Measurements from ENCODE around the gene APP. TPM values are rescaled to one million over a fixed set of nuclear protein-coding genes. Genes with fewer than 3 reads are reported as not detected.
A peak's percentile ranks its signal among the peaks of the same experiment; 100 is the strongest.

The APP gene
- total RNA-seq, 3 donors from 2014 or later = 270 to 546 (median 383) TPM

GRCh38 chr21:26147535-26147934 is 23.0 kb downstream of the APP start:
- Histone ChIP-seq H3K27ac (peak overlapping the region in 1 of 2 donors; percentile 59), H3K4me1 (peaks cover 0 to 10% of the 10 kb centered on the region in 2 donors), H3K4me3 (no peak overlapping the region), H3K36me3 (no peaks in the 10 kb centered on the region), H3K27me3 (no peaks in the 10 kb centered on the region), H3K9me3 (no peaks in the 10 kb centered on the region)
- DNase-seq (ENCODE audit: low spot score in 2 of 2) = no peak
- no peak for TF ChIP-seq CTCF (IDR thresholded peaks at IDR 0.05)
- no peak for TF ChIP-seq POLR2AphosphoS5 (IDR thresholded peaks at IDR 0.05)
- no peak for TF ChIP-seq POLR2A (IDR thresholded peaks at IDR 0.05)
- intact Hi-C loops (cut with DNase I; ENCODE audit: low total_unique reads) = no loop called here

- Histone ChIP-seq H3K27ac (no peak overlapping the region), H3K9me3 (no peaks in the 10 kb centered on the region), H3K4me1 (peaks cover 0 to 10% of the 10 kb centered on the region in 2 donors), H3K4me3 (no peak overlapping the region), H3K36me3 (no peaks in the 10 kb centered on the region), H3K27me3 (no peaks in the 10 kb centered on the region)
- DNase-seq (ENCODE audit: low spot score in 2 of 2) = no peak
- intact Hi-C loops (cut with DNase I; ENCODE audit: low total_unique reads) = no loop called here
- TF ChIP-seq POLR2AphosphoS5 (IDR thresholded peaks at IDR 0.05) (no peak), CTCF (IDR thresholded peaks at IDR 0.05) (no peak), POLR2A (IDR thresholded peaks at IDR 0.05) (no peak)
Observed at GRCh38 chr21:26146681-26147080, 23.9 kb downstream of the APP start.

GRCh38 chr21:26144031-26144430 is 26.5 kb downstream of the APP start:
- Histone ChIP-seq H3K4me3 (no peak overlapping the region), H3K27me3 (no peaks in the 10 kb centered on the region), H3K36me3 (no peaks in the 10 kb centered on the region), H3K27ac (peak overlapping the region in 1 of 2 donors; percentile 14), H3K4me1 (peaks cover 0 to 10% of the 10 kb centered on the region in 2 donors), H3K9me3 (no peaks in the 10 kb centered on the region)
- DNase-seq (ENCODE audit: low spot score in 2 of 2) = no peak
- intact Hi-C loops (cut with DNase I; ENCODE audit: low total_unique reads) = no loop called here
- TF ChIP-seq POLR2AphosphoS5 (IDR thresholded peaks at IDR 0.05) (no peak), CTCF (IDR thresholded peaks at IDR 0.05) (no peak), POLR2A (IDR thresholded peaks at IDR 0.05) (no peak)

GRCh38 chr21:26142363-26142762 is 28.2 kb downstream of the APP start:
- H3K36me3 ChIP-seq = no peaks in the 10 kb centered on the region
- no peaks in the 10 kb centered on the region for H3K27me3 ChIP-seq
- TF ChIP-seq POLR2AphosphoS5 (IDR thresholded peaks at IDR 0.05) = no peak
- TF ChIP-seq CTCF (IDR thresholded peaks at IDR 0.05) = no peak
- TF ChIP-seq POLR2A (IDR thresholded peaks at IDR 0.05) = no peak
- DNase-seq (ENCODE audit: low spot score in 2 of 2) = no peak
- H3K27ac ChIP-seq = no peak overlapping the region
- H3K9me3 ChIP-seq = no peaks in the 10 kb centered on the region
- H3K4me3 ChIP-seq = no peak overlapping the region
- intact Hi-C loops (cut with DNase I; ENCODE audit: low total_unique reads) = no loop called here
- no peaks in the 10 kb centered on the region for H3K4me1 ChIP-seq

GRCh38 chr21:26140926-26141325 is 29.6 kb downstream of the APP start:
- TF ChIP-seq POLR2AphosphoS5 (IDR thresholded peaks at IDR 0.05) (no peak), POLR2A (IDR thresholded peaks at IDR 0.05) (no peak), CTCF (IDR thresholded peaks at IDR 0.05) (no peak)
- H3K27ac ChIP-seq = peak overlapping the region; percentile 43 to 70
- no peak for DNase-seq (ENCODE audit: low spot score in 2 of 2)
- no peaks in the 10 kb centered on the region for H3K36me3 ChIP-seq
- intact Hi-C loops (cut with DNase I; ENCODE audit: low total_unique reads) = no loop called here
- H3K4me3 ChIP-seq = no peak overlapping the region
- no peaks in the 10 kb centered on the region for H3K27me3 ChIP-seq
- H3K9me3 ChIP-seq = no peaks in the 10 kb centered on the region
- no peaks in the 10 kb centered on the region for H3K4me1 ChIP-seq

Data from breast epithelium (tissue), 4 donors.